RWPE2 (cell line): ENCODE measurements around the gene BORCS5.

Experiments
- ATAC-seq: fragments of 200-7000 bp; cut with Tn5 transposase; 3 replicates; pipeline ENCODE4 v1.9.1; 2021; ENCODE audit warnings: low read depth
- DNase-seq: peaks from one replicate; pipeline ENCODE4 v3.0.0-alpha.2; 2020; ENCODE audit warnings: low spot score
- H3K27ac ChIP-seq: fragments of 450-650 bp; 2 replicates; pipeline ENCODE4 v1.5.1; 2017; ENCODE audit warnings: mild to moderate bottlenecking; ENCODE audit not compliant: poor library complexity, severe bottlenecking
- H3K27me3 ChIP-seq: fragments of 250-450 bp; sonication (Bioruptor Pico); 2 replicates; pipeline ENCODE4 v1.5.1; 2021; ENCODE audit warnings: mild to moderate bottlenecking, moderate library complexity; ENCODE audit not compliant: insufficient read depth, poor library complexity, severe bottlenecking
- H3K36me3 ChIP-seq: fragments of 250-450 bp; sonication (Bioruptor Pico); 2 replicates; pipeline ENCODE4 v1.5.1; 2020; ENCODE audit warnings: low read depth, mild to moderate bottlenecking, moderate library complexity
- H3K4me1 ChIP-seq: fragments of 250-450 bp; sonication (Bioruptor Pico); 2 replicates; pipeline ENCODE4 v1.5.1; 2021; ENCODE audit warnings: mild to moderate bottlenecking, moderate library complexity; ENCODE audit not compliant: insufficient read depth, poor library complexity, severe bottlenecking
- H3K4me3 ChIP-seq: fragments of 250-450 bp; sonication (Bioruptor Pico); 2 replicates; pipeline ENCODE4 v1.5.1; 2021; ENCODE audit warnings: mild to moderate bottlenecking, moderate library complexity; ENCODE audit not compliant: severe bottlenecking
- H3K9me3 ChIP-seq: fragments of 250-450 bp; sonication (Bioruptor Pico); 2 replicates; pipeline ENCODE4 v1.5.1; 2021; ENCODE audit warnings: mild to moderate bottlenecking, moderate library complexity; ENCODE audit not compliant: severe bottlenecking
- CTCF ChIP-seq: fragments of 450-650 bp; IDR thresholded peaks from one replicate; pipeline ENCODE4 v1.5.1; 2017; ENCODE audit warnings: mild to moderate bottlenecking, moderate library complexity; ENCODE audit not compliant: poor library complexity, severe bottlenecking

Gene BORCS5

DNA sequence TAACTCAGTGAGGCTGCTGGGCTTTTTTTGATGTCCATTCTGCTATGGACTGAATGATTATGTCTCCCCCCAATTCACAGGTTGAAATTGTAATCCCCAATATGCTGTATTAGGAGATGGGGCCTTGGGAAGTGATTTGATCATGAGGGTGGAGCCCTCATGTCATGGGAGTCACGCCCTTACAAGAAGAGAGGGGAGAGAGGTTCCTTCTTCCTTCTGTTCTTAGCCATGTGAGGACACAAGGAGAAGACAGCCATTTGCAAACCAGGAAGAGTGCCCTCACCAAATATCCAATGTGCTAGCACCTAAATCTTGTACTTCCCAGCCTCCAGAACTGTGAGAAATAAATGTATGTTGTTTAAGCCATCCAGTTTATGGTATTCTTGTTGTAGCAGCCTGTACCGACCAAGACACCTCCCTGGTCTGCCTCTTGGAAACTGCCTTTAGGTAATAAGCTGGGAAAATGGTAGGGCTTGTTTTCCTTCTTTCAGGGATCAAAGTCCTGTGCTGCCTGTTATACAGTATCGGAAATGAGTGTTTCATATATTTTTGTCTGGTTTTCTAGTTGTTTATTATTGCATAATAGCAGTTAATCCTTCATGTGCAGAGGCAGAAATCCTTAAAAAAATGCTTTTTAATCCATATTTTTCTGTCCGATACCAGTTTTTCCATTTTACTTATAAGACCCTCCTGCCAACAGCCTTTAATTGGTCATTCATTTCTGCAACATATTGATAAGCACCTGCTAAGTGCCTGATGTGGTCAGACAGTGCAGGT lies 16.3 kb downstream of the BORCS5 start:
- Histone ChIP-seq H3K9me3 (no peaks in the 10 kb centered on the region), H3K27me3 (no peaks in the 10 kb centered on the region), H3K4me1 (no peaks in the 10 kb centered on the region), H3K27ac (no peak overlapping the region), H3K36me3 (no peaks in the 10 kb centered on the region), H3K4me3 (no peak overlapping the region)
- TF ChIP-seq CTCF = no peak
- ATAC-seq (no peak), DNase-seq (no peak)

DNA sequence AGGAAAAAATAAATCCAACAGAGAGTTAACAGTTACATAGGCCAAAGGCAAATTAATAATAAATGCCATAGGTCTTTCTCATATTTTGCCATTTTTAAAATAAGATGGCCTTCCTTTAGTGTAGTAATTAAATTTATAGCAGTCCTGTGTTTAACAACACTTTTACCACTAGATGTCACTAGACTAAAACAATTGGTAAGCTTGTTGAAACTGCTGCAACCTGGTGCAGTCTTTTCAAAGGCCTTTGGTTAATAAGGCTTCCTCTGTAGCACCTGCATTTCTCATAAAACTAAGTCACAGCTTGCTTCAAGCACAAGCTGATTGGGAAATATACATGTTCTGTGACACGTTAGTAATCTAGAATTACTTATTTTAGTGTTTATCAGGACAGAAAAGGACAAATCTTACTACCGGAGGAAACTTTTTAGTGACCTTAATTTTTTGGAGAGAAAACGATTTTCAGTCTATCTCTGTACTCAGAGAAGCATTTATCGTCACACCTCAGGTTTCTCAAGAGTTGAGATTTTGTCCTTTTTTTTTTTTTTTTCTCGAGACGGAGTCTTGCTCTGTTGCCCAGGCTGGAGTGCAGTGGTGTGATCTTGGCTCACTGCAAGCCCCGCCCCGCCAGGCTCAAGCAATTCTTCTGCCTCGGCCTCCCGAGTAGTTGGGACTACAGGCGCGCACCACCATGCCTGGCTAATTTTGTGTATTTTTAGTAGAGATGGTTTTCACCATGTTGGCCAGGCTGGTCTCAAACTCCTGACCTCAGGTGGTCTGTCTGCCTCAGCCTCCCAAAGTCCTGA lies 20.0 kb downstream of the BORCS5 start:
- H3K9me3 ChIP-seq = no peaks in the 10 kb centered on the region
- peak; percentile 64 for TF ChIP-seq CTCF
- DNase-seq = no peak
- no peaks in the 10 kb centered on the region for H3K36me3 ChIP-seq
- ATAC-seq = 0 out of 3 replicates have a peak, but pooled peaks have one; percentile 44
- no peaks in the 10 kb centered on the region for H3K27me3 ChIP-seq
- no peaks in the 10 kb centered on the region for H3K4me1 ChIP-seq
- H3K27ac ChIP-seq = no peak overlapping the region
- H3K4me3 ChIP-seq = no peak overlapping the region

GRCh38 chr12:12378616-12379015 lies 21.7 kb downstream of the BORCS5 start:
- no peak for DNase-seq
- H3K9me3 ChIP-seq = no peaks in the 10 kb centered on the region
- no peaks in the 10 kb centered on the region for H3K27me3 ChIP-seq
- no peaks in the 10 kb centered on the region for H3K4me1 ChIP-seq
- ATAC-seq = no peak
- H3K4me3 ChIP-seq = no peak overlapping the region
- no peak for TF ChIP-seq CTCF
- H3K36me3 ChIP-seq = no peaks in the 10 kb centered on the region
- no peak overlapping the region for H3K27ac ChIP-seq

DNA sequence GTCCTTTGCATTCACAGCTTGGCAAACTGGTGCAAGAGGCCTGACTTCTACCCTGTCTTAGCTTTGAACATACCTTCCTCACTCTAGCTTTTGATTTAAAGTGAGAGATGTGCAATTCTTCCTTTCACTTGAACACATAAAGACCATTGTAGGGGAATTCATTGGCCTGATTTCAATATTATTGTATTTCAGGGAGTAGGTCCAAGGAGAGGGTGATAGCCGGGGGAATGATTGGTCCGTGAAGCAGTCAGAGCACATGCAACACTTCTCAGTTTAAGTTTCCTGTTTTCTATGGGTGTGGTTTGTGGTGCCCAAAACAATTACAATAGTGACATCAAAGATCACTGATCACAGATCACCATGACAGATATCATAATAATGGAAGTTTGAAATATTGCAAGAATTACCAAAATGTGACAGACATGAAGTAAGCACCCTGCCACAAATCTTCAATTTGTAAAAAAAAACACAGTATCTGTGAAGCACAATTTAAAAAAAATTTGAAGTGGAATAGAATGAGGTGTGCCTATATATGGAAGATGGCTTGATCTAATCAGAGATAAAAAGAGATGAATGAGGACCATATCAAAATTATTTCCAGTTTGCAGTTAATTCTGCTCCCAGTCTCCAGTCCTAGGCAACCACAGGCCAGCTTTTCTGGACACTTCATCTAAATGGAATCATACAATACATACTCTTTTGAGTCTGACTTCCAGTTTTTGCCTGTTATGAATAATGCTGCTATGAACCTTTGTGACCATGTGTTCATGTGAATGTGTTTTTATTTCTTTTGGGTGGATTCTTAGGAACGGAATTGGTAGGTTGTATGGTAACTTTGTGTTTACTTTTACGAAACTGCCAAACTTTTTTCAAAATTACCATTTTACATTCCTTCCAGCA lies 23.2 kb downstream of the BORCS5 start:
- Histone ChIP-seq H3K27ac (no peak overlapping the region), H3K9me3 (no peaks in the 10 kb centered on the region), H3K4me1 (no peaks in the 10 kb centered on the region), H3K36me3 (no peaks in the 10 kb centered on the region), H3K4me3 (no peak overlapping the region), H3K27me3 (no peaks in the 10 kb centered on the region)
- no peak for TF ChIP-seq CTCF
- ATAC-seq = no peak
- DNase-seq = no peak
